PC-3 (cell line): ENCODE measurements around the gene TRAIP.

ENCODE experiments used
- EZH2 ChIP-seq: fragments of 300-600 bp; sonication (generic); IDR thresholded peaks from one replicate; pipeline ENCODE4 v1.6.1; 2017; ENCODE audit warnings: antibody characterized with exemption, mild to moderate bottlenecking, low read length; ENCODE audit not compliant: unreplicated experiment
- EZH2phosphoT487 ChIP-seq: fragments of 300-600 bp; sonication (generic); IDR thresholded peaks from 2 replicates; pipeline ENCODE4 v1.6.1; 2018; ENCODE audit warnings: mild to moderate bottlenecking, antibody characterized with exemption, low read length, borderline replicate concordance
- TF ChIP-seq, protein P1 (sequence below): fragments of 300-600 bp; sonication (generic); conservative IDR thresholded peaks from 2 replicates; pipeline ENCODE4 v1.5.1; 2017; ENCODE audit warnings: antibody characterized with exemption, low read depth, mild to moderate bottlenecking, low read length

- TF ChIP-seq, protein P1, sequence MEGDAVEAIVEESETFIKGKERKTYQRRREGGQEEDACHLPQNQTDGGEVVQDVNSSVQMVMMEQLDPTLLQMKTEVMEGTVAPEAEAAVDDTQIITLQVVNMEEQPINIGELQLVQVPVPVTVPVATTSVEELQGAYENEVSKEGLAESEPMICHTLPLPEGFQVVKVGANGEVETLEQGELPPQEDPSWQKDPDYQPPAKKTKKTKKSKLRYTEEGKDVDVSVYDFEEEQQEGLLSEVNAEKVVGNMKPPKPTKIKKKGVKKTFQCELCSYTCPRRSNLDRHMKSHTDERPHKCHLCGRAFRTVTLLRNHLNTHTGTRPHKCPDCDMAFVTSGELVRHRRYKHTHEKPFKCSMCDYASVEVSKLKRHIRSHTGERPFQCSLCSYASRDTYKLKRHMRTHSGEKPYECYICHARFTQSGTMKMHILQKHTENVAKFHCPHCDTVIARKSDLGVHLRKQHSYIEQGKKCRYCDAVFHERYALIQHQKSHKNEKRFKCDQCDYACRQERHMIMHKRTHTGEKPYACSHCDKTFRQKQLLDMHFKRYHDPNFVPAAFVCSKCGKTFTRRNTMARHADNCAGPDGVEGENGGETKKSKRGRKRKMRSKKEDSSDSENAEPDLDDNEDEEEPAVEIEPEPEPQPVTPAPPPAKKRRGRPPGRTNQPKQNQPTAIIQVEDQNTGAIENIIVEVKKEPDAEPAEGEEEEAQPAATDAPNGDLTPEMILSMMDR, result no peak
- TF ChIP-seq EZH2phosphoT487 (no peak), EZH2 (no peak)
Observed at GRCh38 chr3:49901366-49902339, 45.3 kb upstream of the TRAIP start.
